Mucosa of descending colon (tissue), 3 donors: ENCODE data around the gene MAFG. TPM values are rescaled to one million over a fixed set of nuclear protein-coding genes. Genes with fewer than 3 reads are reported as not detected.
"Not testable (repeated sequence)": the region's sequence is repeated elsewhere in the genome, so short reads cannot be mapped to it uniquely, and the experiment has no call there.

Source experiments
- ATAC-seq: fragments of 200-7000 bp; cut with Tn5 transposase; one replicate; pipeline ENCODE4 v1.9.1; 2020; ENCODE audit warnings: mild to moderate bottlenecking, moderate library complexity
- DNase-seq, 3 donors: peaks; one replicate each; pipeline ENCODE4 v3.0.0-alpha.2; 2020
- H3K36me3 ChIP-seq: fragments of 200-600 bp; one replicate; pipeline ENCODE4 v1.8.0; 2021; ENCODE audit warnings: low read depth, mild to moderate bottlenecking
- H3K4me1 ChIP-seq: fragments of 200-600 bp; one replicate; pipeline ENCODE4 v1.8.0; 2021; ENCODE audit warnings: low read depth, mild to moderate bottlenecking
- H3K4me3 ChIP-seq: fragments of 200-600 bp; one replicate; pipeline ENCODE4 v1.8.0; 2021; ENCODE audit warnings: mild to moderate bottlenecking
- H3K9me3 ChIP-seq: fragments of 200-600 bp; one replicate; pipeline ENCODE4 v1.8.0; 2021; ENCODE audit warnings: mild to moderate bottlenecking
- intact Hi-C, 2 donors: fragments of 100-400 bp; cut with DNase I in 1 of 2; cut with micrococcal nuclease in 1 of 2; formaldehyde crosslinking; loops; one replicate each; pipeline versions ENCODE4 v1.11.0 to v1.11.1; 2022; cut with DNase I, micrococcal nuclease
- total RNA-seq, 3 donors: library from RNA; stranded (reverse); fragmentation: NEBNext Ultra II Directional in 2 of 3; extraction: Animal tissue kit (Norgen Biotek cat#: 25700) in 2 of 3; gene quantifications; one replicate each; pipeline versions ENCODE4 v1.2.1 to v1.2.4, GENCODE V29; 2021 to 2023
- TF ChIP-seq, protein P1 (sequence below): fragments of 200-600 bp; IDR thresholded peaks from one replicate; pipeline ENCODE4 v1.8.0; 2022; ENCODE audit warnings: antibody characterized with exemption, mild to moderate bottlenecking
- donor health status: DM: no; HTN: no; CAD: no; lungs with moderate emphysema.
- donor health status: DM: no; HTN: no; CAD: no.
- donor health status: DM: no; HTN: yes; CAD: no.

The MAFG gene
- total RNA-seq, 3 donors from 2014 or later, result 17.4 to 34.0 (median 21.1) TPM

DNA sequence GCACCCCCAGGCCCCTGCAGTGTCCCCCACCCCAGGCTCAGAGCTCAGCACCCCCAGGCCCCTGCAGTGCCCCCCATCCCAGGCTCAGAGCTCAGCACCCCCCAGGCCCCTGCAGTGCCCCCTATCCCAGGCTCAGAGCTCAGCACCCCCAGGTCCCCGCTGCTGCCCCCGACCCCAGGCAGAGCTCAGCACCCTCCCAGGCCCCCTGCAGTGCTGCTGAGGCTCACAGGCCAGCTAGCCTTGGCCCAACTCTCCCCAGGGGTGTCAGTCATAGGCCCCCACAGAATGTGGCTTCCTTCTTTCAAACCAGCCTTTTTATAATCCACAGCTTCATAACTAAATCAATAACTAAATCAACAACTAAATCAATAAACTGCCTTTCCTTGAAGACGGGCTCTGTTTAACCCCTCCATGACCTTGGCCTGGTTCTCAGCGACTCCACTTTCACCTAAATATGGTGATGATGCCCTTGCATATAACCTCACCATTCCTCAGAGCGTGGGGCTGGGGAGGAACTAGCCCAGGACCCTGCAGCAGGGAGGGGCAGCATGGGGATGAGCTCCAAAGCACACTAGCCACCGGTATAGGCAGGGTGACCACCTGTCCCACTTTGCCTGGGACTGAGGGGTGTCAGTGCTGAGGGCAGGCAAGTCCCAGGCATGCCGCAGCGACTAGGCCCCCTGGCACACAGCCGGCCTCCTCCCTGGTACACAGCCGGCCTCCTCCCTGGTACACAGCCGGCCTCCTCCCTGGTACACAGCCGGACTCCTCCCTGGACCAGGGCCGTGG, 28.4 kb upstream of the MAFG start:
- H3K36me3 ChIP-seq, result no peaks in the 10 kb centered on the region
- H3K4me3 ChIP-seq, result no peak overlapping the region
- TF ChIP-seq, protein P1, sequence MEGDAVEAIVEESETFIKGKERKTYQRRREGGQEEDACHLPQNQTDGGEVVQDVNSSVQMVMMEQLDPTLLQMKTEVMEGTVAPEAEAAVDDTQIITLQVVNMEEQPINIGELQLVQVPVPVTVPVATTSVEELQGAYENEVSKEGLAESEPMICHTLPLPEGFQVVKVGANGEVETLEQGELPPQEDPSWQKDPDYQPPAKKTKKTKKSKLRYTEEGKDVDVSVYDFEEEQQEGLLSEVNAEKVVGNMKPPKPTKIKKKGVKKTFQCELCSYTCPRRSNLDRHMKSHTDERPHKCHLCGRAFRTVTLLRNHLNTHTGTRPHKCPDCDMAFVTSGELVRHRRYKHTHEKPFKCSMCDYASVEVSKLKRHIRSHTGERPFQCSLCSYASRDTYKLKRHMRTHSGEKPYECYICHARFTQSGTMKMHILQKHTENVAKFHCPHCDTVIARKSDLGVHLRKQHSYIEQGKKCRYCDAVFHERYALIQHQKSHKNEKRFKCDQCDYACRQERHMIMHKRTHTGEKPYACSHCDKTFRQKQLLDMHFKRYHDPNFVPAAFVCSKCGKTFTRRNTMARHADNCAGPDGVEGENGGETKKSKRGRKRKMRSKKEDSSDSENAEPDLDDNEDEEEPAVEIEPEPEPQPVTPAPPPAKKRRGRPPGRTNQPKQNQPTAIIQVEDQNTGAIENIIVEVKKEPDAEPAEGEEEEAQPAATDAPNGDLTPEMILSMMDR, result no peak
- ATAC-seq (no peak), DNase-seq (no peak)
- H3K9me3 ChIP-seq, result no peaks in the 10 kb centered on the region
- peaks cover 17% of the 10 kb centered on the region for H3K4me1 ChIP-seq
- intact Hi-C loops, result no loop called here

DNA sequence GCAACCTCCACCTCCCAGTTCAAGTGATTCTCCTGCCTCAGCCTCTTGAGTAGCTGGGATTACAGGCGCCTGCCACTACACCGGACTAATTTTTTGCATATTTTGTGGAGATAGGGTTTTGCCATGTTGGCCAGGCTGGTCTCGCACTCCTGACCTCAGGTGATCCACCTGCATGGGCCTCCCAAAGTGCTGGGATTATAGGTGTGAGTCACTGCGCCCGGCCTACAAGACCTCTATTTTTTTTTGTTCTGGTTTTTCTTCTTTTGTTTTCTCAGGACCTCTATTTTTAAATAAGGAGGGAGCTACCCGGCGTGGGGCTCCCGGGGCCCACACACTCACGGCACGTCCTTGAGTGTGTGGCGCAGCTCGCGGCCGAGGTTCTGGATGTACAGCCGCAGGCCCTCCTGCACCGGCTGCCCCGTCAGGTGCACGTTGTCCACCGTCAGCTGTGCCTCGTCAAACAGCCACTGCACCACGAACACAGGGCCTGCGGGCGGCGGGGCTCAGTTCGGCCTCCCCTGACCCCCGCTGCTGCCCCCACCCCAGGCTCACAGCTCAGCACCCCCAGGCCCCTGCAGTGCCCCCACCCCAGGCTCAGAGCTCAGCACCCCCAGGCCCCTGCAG, 27.6 kb upstream of the MAFG start:
- DNase-seq (no peak), ATAC-seq (no peak)
- Histone ChIP-seq H3K4me3 (no peak overlapping the region), H3K36me3 (no peaks in the 10 kb centered on the region), H3K4me1 (peaks cover 11% of the 10 kb centered on the region), H3K9me3 (no peaks in the 10 kb centered on the region)
- intact Hi-C loops, result no loop called here
- TF ChIP-seq, protein P1, result no peak

DNA sequence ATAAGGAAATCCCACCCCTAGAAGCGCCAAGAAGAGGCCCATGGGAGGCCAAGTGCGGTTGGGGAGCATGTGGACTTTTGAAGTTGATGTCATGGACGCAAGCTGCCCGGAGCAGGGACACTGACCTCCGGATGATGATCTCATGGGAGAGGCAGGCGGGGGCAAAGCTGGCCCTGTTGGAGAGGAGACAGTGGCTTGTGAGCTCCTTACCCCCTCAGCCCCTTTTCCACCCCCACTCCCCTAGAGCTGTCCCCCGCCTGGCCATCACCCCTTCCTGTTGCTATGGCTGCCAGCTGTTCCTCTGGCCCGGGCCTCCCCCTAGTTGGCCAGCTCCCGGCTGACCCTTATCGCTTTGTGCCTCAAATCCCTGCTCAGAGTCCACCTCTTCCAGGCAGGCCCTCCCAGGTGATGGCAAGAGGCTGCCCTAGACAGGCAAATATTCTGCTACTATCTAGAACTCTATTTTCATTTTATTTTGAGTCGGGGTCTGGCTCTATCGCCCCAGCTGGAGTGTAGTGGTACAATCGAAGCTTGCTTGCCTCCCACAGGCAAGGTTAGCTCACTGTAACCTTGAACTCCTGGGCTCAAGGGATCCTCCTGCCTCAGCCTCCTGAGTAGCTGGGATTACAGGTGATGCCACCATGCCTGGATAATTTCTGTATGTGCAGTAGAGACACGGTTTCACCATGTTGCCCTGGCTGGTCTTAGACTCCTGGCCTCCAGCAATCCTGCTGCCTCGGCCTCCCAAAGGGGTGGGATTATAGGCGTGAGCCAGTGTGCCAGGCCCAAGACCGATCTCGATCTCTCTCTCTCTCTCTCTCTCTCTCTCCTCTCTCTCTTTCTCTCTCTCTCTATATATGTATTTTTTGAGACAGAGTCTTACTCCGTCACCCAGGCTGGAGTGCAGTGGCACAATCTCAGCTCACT, 26.9 kb upstream of the MAFG start:
- intact Hi-C loops, result no loop called here
- ATAC-seq, result no peak
- TF ChIP-seq, protein P1, result no peak
- no peak for DNase-seq
- Histone ChIP-seq H3K4me1 (peaks cover 4% of the 10 kb centered on the region), H3K9me3 (no peaks in the 10 kb centered on the region), H3K36me3 (no peaks in the 10 kb centered on the region), H3K4me3 (no peak overlapping the region)

DNA sequence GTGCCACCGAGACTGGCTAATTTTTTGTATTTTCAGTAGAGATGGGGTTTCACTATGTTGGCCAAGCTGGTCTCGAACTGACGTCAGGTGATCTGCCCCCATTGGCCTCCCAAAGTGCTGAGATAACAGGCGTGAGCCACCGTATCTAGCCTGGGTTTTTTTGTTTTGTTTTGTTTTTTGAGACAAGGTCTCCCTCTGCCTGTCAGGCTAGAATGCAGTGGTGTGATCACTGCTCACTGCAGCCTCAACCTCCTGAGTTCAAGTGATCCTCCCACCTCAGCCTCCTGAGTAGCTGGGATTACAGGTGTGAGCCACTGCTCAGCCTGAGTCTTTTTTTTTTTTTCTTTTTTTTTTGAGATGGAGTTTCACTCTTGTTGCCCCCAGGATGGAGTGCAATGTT, 25.9 kb upstream of the MAFG start:
- H3K4me3 ChIP-seq, ATAC-seq, intact Hi-C loops, H3K36me3 ChIP-seq, DNase-seq, H3K9me3 ChIP-seq, H3K4me1 ChIP-seq: not testable (repeated sequence)

DNA sequence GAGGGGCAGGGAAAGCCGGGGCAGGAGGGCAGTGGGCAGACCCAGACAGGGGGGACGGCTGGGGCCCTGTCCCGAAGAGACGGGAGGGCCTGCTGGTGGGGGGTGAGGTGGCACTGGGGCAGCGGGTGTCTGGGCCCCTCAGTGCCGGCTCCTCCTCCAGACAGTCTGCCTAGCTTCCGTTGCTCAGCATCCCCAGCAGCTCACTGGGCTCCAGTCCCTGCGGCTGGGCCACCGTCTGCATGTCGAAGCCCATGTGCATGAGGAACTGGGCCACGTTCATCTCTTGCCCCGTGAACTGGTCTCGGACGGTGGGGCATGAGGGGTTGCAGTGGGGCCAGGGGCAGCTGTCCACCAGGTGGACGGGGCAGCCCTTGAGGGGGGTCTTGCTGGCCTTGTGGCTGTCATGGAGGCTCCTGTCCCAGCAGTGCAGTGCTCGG, 25.3 kb upstream of the MAFG start:
- Histone ChIP-seq H3K36me3 (no peaks in the 10 kb centered on the region), H3K4me1 (no peaks in the 10 kb centered on the region), H3K4me3 (no peak overlapping the region), H3K9me3 (no peaks in the 10 kb centered on the region)
- DNase-seq, result no peak
- TF ChIP-seq, protein P1, result no peak
- intact Hi-C loops, result no loop called here
- no peak for ATAC-seq
